ENCODE results near the gene RARRES2. TPM values are rescaled to one million over a fixed set of nuclear protein-coding genes. Genes with fewer than 3 reads are reported as not detected.
A peak's percentile ranks its signal among the peaks of the same experiment; 100 is the strongest.

Gene RARRES2
- total and polyA plus RNA-seq, 2 of the 13 experiments (the other 11 are each of a cell fraction or from before 2014, with no cell fraction given), result 134 to 172 TPM

GRCh38 chr7:150388709-150389531 lies 47.5 kb upstream of the RARRES2 start (continued):
- TF ChIP-seq CSRNP1 (CRISPR knock-in tag; IDR thresholded peaks at IDR 0.05) (peak; percentile 75; the same call in 1 of the 2 replicates), YY1 (IDR thresholded peaks at IDR 0.05; ENCODE audit: insufficient read depth, insufficient replicate concordance, low read depth, low read length) (peak; percentile 71), ZSCAN5A (CRISPR knock-in tag; IDR thresholded peaks at IDR 0.05; ENCODE audit: borderline replicate concordance) (peak; percentile 75; the same call in 1 of the 2 replicates), MAF1 (CRISPR knock-in tag; IDR thresholded peaks at IDR 0.05; ENCODE audit: borderline replicate concordance) (peak; percentile 51; the same call in 1 of the 2 replicates), ZNF740 (CRISPR knock-in tag; IDR thresholded peaks at IDR 0.05) (peak; percentile 79; the same call in 1 of the 2 replicates), ZFYVE20 (CRISPR knock-in tag; IDR thresholded peaks at IDR 0.05; ENCODE audit: borderline replicate concordance, low read depth) (no peak), TEAD3 (CRISPR knock-in tag; optimal IDR thresholded peaks at IDR 0.05; ENCODE audit: borderline replicate concordance) (peak; percentile 91), ZEB1 (IDR thresholded peaks at IDR 0.05; ENCODE audit: insufficient replicate concordance, low read depth) (peak; percentile 36), RAD21 (CRISPR knock-in tag; IDR thresholded peaks at IDR 0.05) (peak; percentile 100), HMGXB4 (CRISPR knock-in tag; IDR thresholded peaks at IDR 0.05; ENCODE audit: borderline replicate concordance in 1 of 2, low read depth in 1 of 2) (peak; percentile 82 to 89), ZNF17 (CRISPR knock-in tag; IDR thresholded peaks at IDR 0.05) (no peak), ZNF749 (CRISPR knock-in tag; IDR thresholded peaks at IDR 0.05; ENCODE audit: borderline replicate concordance) (peak; percentile 76; the same call in 1 of the 2 replicates), ZKSCAN5 (CRISPR knock-in tag; IDR thresholded peaks at IDR 0.05) (no peak), ZBTB43 (CRISPR knock-in tag; conservative IDR thresholded peaks at IDR 0.05) (peak; percentile 69; the same call in 1 of the 2 replicates), ZNF124 (CRISPR knock-in tag; IDR thresholded peaks at IDR 0.05) (peak; percentile 89), IRF2 (CRISPR knock-in tag; IDR thresholded peaks at IDR 0.05) (peak; percentile 96), ZNF704 (CRISPR knock-in tag; IDR thresholded peaks at IDR 0.05; ENCODE audit: borderline replicate concordance) (0 out of 2 replicates have a peak, but pooled peaks have one; percentile 39), ZNF350 (CRISPR knock-in tag; IDR thresholded peaks at IDR 0.05; ENCODE audit: borderline replicate concordance, low read depth) (peak; percentile 78), AGO2 (optimal IDR thresholded peaks at IDR 0.05; ENCODE audit: low read depth, low read length) (peak; percentile 36), KDM1A (CRISPR knock-in tag; IDR thresholded peaks at IDR 0.05) (no peak; the same call in none of the 2 replicates)

Measured in HepG2 (cell line).